ENCODE results near the gene PEPD.
"Not testable (repeated sequence)": the region's sequence is repeated elsewhere in the genome, so short reads cannot be mapped to it uniquely, and the experiment has no call there.

PEPD gene

GRCh38 chr19:33521480-33522370 lies at the start of gene PEPD:
Gene PEPD, minus strand, starts transcription at chr19:33521791. Its CDS starts 31 bp downstream, at chr19:33521760.
- TF ChIP-seq POLR2A (IDR thresholded peaks at IDR 0.05; ENCODE audit: low read length) (no peak), GATA1 (IDR thresholded peaks at IDR 0.05; ENCODE audit: low read depth, low read length) (no peak)
- peak; percentile 88 to 92 for DNase-seq

DNA sequence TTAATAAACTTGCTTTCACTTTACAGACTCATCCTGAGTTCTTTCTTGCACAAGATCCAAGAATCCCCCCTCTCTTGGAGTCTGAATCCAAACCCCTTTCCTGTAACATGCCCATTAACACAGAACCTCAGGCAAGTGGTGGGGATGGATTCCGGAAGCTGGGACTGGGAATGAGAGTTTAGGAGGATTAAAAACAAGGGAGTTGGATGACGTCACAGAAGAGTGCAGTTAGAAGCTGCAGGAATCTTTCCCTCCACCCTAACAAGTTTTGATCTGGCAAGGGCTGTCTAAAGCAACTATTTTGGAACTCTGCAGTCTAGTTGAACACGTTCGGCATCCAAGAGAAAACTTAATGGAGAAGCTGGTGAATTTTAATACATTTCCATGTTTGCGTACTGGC lies 48.2 kb upstream of the PEPD start:
- TF ChIP-seq POLR2A (IDR thresholded peaks at IDR 0.05; ENCODE audit: low read length) (no peak), GATA1 (IDR thresholded peaks at IDR 0.05; ENCODE audit: low read depth, low read length) (no peak)
- no peak for DNase-seq

DNA sequence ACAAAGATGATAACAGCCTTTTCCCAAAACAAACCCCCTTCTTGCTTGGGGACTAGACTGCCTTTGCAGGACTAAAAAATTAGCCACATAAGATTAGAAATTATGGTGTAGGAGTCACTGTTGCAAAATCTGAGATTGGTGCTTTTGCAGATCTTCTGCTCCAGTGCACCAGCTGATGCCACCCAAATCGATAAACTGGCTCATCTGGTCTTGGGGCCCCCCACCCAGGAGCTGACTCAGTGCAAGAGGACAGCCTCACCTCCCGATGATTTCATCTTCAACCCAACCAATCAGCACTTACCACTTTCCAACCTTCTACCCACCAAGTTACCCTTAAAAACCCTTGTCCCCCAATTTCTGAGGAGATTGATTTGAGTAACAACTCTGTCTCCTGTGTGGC lies 47.1 kb upstream of the PEPD start:
- no peak for DNase-seq
- TF ChIP-seq GATA1 (IDR thresholded peaks at IDR 0.05; ENCODE audit: low read depth, low read length) = no peak
- TF ChIP-seq POLR2A (IDR thresholded peaks at IDR 0.05; ENCODE audit: low read length) = no peak

DNA sequence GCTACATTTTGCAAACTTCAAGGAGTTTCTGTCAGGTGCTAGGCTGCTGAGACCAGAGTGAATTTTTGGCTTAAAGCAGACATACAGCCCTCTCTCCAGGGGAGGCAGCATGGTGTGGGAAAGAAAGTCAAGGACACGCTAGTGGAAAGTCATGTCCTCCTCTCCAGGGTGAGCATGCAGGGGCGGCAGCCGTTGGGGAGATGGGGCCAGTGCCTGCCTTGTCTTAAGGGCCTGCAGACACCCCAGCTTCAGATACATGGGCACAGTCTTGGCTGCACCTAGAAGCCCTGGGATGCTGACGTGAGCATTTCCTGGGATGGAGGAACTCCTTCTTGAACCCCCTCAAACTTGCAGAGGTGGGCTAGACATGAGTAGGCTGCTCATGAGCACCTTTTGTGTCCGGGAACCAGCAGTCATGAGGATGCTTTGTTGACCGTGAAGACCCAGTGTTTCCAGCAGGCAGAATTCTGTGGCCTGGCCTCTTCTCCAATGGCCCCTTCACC lies 43.3 kb upstream of the PEPD start:
- TF ChIP-seq GATA1 (IDR thresholded peaks at IDR 0.05; ENCODE audit: low read depth, low read length) (no peak), POLR2A (IDR thresholded peaks at IDR 0.05; ENCODE audit: low read length) (no peak)
- DNase-seq = no peak

GRCh38 chr19:33562636-33563035 lies 41.0 kb upstream of the PEPD start:
- DNase-seq = no peak
- TF ChIP-seq POLR2A (IDR thresholded peaks at IDR 0.05; ENCODE audit: low read length) (no peak), GATA1 (IDR thresholded peaks at IDR 0.05; ENCODE audit: low read depth, low read length) (no peak)

DNA sequence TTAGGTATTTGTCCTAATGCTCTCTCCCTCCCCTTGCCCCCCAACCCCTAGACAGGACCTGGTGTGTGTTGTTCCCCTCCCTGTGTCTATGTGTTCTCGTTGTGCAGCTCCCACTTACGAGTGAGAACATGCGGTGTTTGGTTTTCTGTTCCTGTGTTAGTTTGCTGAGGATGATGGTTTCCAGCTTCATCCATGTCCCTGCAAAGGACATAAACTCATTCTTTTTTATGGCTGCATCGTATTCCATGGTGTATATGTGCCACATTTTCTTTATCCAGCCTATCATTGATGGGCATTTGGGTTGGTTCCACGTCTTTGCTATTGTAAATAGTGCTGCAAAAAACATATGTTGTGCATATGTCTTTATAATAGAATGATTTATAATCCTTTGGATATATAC lies 40.1 kb upstream of the PEPD start:
- DNase-seq = not testable (repeated sequence)

GRCh38 chr19:33561261-33561660 lies 39.7 kb upstream of the PEPD start:
- no peak for TF ChIP-seq GATA1 (IDR thresholded peaks at IDR 0.05; ENCODE audit: low read depth, low read length)
- no peak for TF ChIP-seq POLR2A (IDR thresholded peaks at IDR 0.05; ENCODE audit: low read length)
- no peak for DNase-seq

- DNase-seq = no peak
- TF ChIP-seq GATA1 (IDR thresholded peaks at IDR 0.05; ENCODE audit: low read depth, low read length) (no peak), POLR2A (IDR thresholded peaks at IDR 0.05; ENCODE audit: low read length) (no peak)
These were observed 38.4 kb upstream of the PEPD start for GRCh38 chr19:33559996-33560395.

DNA sequence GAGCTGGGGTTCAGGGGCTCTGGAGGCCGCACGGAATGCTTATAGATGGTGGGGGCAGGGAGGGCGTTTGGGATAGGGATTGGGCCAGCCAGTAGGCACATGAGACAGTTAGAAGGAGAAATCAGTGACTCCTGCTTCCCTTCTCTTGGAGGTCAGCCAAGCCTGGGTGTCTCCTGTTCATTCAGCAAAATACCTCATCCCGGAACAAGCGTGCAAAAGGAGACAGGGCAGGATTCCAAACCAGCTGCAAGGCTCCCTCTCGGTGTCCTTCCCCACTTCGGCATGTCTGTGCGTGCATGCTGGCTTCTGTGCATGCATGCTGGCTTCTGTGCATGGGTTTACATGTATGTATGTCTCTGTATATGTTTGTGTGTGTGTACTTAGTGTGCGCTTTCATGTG lies 37.3 kb upstream of the PEPD start:
- no peak for TF ChIP-seq POLR2A (IDR thresholded peaks at IDR 0.05; ENCODE audit: low read length)
- no peak for TF ChIP-seq GATA1 (IDR thresholded peaks at IDR 0.05; ENCODE audit: low read depth, low read length)
- DNase-seq = no peak

- TF ChIP-seq POLR2A (IDR thresholded peaks at IDR 0.05; ENCODE audit: low read length) = no peak
- no peak for TF ChIP-seq GATA1 (IDR thresholded peaks at IDR 0.05; ENCODE audit: low read depth, low read length)
These were observed 36.6 kb upstream of the PEPD start for GRCh38 chr19:33558151-33558550.

DNA sequence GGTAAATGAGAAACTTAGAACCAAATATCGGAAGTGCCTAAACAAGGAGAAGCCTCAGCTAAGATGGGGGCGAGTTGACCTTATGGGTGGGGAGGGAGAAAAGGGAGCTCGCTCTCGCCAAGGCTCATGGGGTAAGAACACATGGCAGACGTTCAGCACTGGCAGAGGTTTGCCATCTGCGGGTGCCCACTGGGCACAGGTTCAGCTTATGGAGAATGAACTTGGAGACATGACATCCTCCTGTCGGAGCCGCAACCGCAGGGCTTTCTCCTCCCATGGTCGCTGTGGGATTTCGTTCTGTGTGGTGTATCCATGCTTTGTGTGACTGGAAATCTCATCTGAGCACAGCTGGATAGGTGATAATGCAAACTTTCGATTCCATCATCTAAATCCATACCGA lies 36.1 kb upstream of the PEPD start:
- TF ChIP-seq GATA1 (IDR thresholded peaks at IDR 0.05; ENCODE audit: low read depth, low read length) (no peak), POLR2A (IDR thresholded peaks at IDR 0.05; ENCODE audit: low read length) (no peak)
- DNase-seq = no peak

More at GRCh38 chr19:33558151-33558550, 36.6 kb upstream of the PEPD start:
- no peak for DNase-seq

- no peak for DNase-seq
These were observed 35.6 kb upstream of the PEPD start for GRCh38 chr19:33557196-33557595.

GRCh38 chr19:33556261-33556660 lies 34.7 kb upstream of the PEPD start:
- no peak for TF ChIP-seq GATA1 (IDR thresholded peaks at IDR 0.05; ENCODE audit: low read depth, low read length)
- TF ChIP-seq POLR2A (IDR thresholded peaks at IDR 0.05; ENCODE audit: low read length) = no peak
- no peak for DNase-seq

More at GRCh38 chr19:33557196-33557595, 35.6 kb upstream of the PEPD start:
- TF ChIP-seq POLR2A (IDR thresholded peaks at IDR 0.05; ENCODE audit: low read length) (no peak), GATA1 (IDR thresholded peaks at IDR 0.05; ENCODE audit: low read depth, low read length) (no peak)

GRCh38 chr19:33555726-33556125 lies 34.1 kb upstream of the PEPD start:
- DNase-seq = not testable (repeated sequence)

DNA sequence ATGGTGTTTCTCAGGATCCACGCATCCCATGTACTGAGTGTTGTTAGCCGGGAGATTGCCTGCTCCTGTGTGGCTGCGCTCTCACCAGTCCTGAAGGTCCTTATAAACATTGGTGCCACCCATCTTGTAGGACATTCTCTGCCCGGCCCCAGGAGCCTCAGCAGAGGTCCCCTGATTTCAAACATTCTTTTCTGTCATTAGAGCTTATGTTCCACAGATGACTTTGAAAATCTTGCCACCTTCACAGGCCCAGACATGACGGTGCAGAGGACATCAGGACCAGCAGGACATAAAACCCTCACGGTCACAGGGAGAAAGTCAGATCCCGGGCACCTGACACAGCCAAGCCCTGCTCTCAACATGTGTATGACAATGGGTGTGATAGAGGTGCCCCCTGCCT lies 33.2 kb upstream of the PEPD start:
- TF ChIP-seq POLR2A (IDR thresholded peaks at IDR 0.05; ENCODE audit: low read length) (no peak), GATA1 (IDR thresholded peaks at IDR 0.05; ENCODE audit: low read depth, low read length) (no peak)
- no peak for DNase-seq

Data from erythroblast (primary cell).